Gastroesophageal sphincter (tissue), 3 donors: ENCODE measurements around the gene NAPEPLD.

ENCODE experiments used
- POLR2A ChIP-seq, 2 donors: fragments of 450-650 bp; IDR thresholded peaks; one replicate each; pipeline ENCODE4 v1.6.1; 2017; ENCODE audit warnings: antibody characterized with exemption in 2 of 2, mild to moderate bottlenecking in 2 of 2, moderate library complexity in 1 of 2
- POLR2AphosphoS5 ChIP-seq: sonication (generic); formaldehyde crosslinking; IDR thresholded peaks from one replicate; pipeline ENCODE4 v1.6.1; 2017; ENCODE audit warnings: antibody characterized with exemption
- TF ChIP-seq, protein P1 (sequence below), 4 experiments: fragments of 200-600 bp in 2 of 4; fragments of 450-650 bp in 2 of 4; sonication (generic) in 1 of 4; IDR thresholded peaks; one replicate each; pipeline ENCODE4 v1.5.1; 2017 to 2019; ENCODE audit warnings: antibody characterized with exemption in 4 of 4, mild to moderate bottlenecking in 2 of 4, moderate library complexity in 2 of 4

- TF ChIP-seq, protein P1, sequence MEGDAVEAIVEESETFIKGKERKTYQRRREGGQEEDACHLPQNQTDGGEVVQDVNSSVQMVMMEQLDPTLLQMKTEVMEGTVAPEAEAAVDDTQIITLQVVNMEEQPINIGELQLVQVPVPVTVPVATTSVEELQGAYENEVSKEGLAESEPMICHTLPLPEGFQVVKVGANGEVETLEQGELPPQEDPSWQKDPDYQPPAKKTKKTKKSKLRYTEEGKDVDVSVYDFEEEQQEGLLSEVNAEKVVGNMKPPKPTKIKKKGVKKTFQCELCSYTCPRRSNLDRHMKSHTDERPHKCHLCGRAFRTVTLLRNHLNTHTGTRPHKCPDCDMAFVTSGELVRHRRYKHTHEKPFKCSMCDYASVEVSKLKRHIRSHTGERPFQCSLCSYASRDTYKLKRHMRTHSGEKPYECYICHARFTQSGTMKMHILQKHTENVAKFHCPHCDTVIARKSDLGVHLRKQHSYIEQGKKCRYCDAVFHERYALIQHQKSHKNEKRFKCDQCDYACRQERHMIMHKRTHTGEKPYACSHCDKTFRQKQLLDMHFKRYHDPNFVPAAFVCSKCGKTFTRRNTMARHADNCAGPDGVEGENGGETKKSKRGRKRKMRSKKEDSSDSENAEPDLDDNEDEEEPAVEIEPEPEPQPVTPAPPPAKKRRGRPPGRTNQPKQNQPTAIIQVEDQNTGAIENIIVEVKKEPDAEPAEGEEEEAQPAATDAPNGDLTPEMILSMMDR (IDR thresholded peaks at IDR 0.05) = no peak
- TF ChIP-seq POLR2AphosphoS5 (no peak), POLR2A (IDR thresholded peaks at IDR 0.05) (no peak)
Measured at GRCh38 chr7:103123529-103123928, 25.4 kb downstream of the NAPEPLD start.
